ENCODE data around the gene PTOV1. TPM values are rescaled to one million over a fixed set of nuclear protein-coding genes. Genes with fewer than 3 reads are reported as not detected.

The PTOV1 gene
- total and polyA plus RNA-seq, 2 of the 8 experiments (the other 6 are each of a cell fraction or from before 2014, with no cell fraction given), result 147 to 251 TPM

GRCh38 chr19:49837425-49837824 lies 13.5 kb upstream of the PTOV1 start:
- H4K8ac ChIP-seq (ENCODE audit: extremely low read depth, insufficient read depth, low read length), result no peak overlapping the region; the same call in 1 of the 2 replicates
- no peak overlapping the region for H3K56ac ChIP-seq (replicated peaks; ENCODE audit: insufficient read length, low read depth, low read length)
- H3K4me1 ChIP-seq (replicated peaks in 1 of 4; ENCODE audit: control insufficient read depth in 3 of 4, insufficient read depth in 4 of 4, low read length in 3 of 4), result no peaks in the 10 kb centered on the region
- H3K9me3 ChIP-seq (ENCODE audit: insufficient read depth in 2 of 2, low read depth in 1 of 2, low read length in 1 of 2), result no peaks in the 10 kb centered on the region
- H3K36me3 ChIP-seq (ENCODE audit: control insufficient read depth in 2 of 4, insufficient read depth in 4 of 4, low read length in 3 of 4), result peaks cover 9 to 37% (median 24%) of the 10 kb centered on the region in 4 experiments; a peak in 6 of 8 replicates
- ChIA-PET CTCF (ENCODE audit: partially characterized antibody) (interaction anchor here (0.9 to 1.3 kb wide), 3 partner anchors 9 to 26 kb away, joined by 3 to 4 read pairs (median 4); no protein-coding TSS in a partner anchor), POLR2A (ENCODE audit: partially characterized antibody) (interaction anchor here (0.9 to 2.3 kb wide), 8 partner anchors 9 to 23 kb away, joined by 3 to 7 read pairs (median 4); no protein-coding TSS in a partner anchor)
- H3K4me3 ChIP-seq (ENCODE audit: extremely low read depth in 1 of 4, insufficient read depth in 2 of 4, low read depth in 3 of 4, low read length in 4 of 4), result no peak overlapping the region
- H2BK15ac ChIP-seq (ENCODE audit: low read length), result no peak overlapping the region
- no peak overlapping the region for H3K14ac ChIP-seq (ENCODE audit: insufficient read length)
- H3K4ac ChIP-seq (replicated peaks; ENCODE audit: insufficient read length, low read depth, low read length), result no peak overlapping the region
- H3K4me2 ChIP-seq (ENCODE audit: insufficient read depth in 1 of 2, low read depth in 2 of 2, low read length in 2 of 2), result no peak overlapping the region
- H3K27me3 ChIP-seq (replicated peaks in 1 of 4; ENCODE audit: control insufficient read depth in 3 of 4, extremely low read depth in 1 of 4, insufficient read depth in 3 of 4, low read length in 3 of 4), result no peaks in the 10 kb centered on the region
- H3K23me2 ChIP-seq (ENCODE audit: low read depth, low read length), result no peaks in the 10 kb centered on the region
- H2BK20ac ChIP-seq (ENCODE audit: low read length), result no peak overlapping the region
- no peaks in the 10 kb centered on the region for H3K79me1 ChIP-seq (ENCODE audit: low read depth, low read length)
- DNase-seq (ENCODE audit: low read depth in 1 of 2, low spot score in 2 of 2) (no peak), FAIRE-seq (no peak)
- H2BK5ac ChIP-seq (ENCODE audit: low read depth, low read length), result no peak overlapping the region
- H3K27ac ChIP-seq (ENCODE audit: low read depth, low read length), result no peak overlapping the region
- H2AK5ac ChIP-seq (ENCODE audit: low read depth, low read length), result no peak overlapping the region
- H4K20me1 ChIP-seq (replicated peaks in 1 of 2; ENCODE audit: control insufficient read depth in 1 of 2, insufficient read depth in 2 of 2, low read length in 2 of 2), result peaks cover 1 to 5% of the 10 kb centered on the region in 2 experiments
- 87% methylated on average over 9 of the region's 9 CpGs; no CpG with 5 or more reads in 1 of the 2 experiments for WGBS, 2 experiments (ENCODE audit: extremely low coverage in 1 of 2, insufficient coverage in 1 of 2, insufficient read length in 1 of 2, insufficient replicate concordance in 2 of 2, low coverage in 1 of 2, low lambda C conversion rate in 2 of 2, missing lambda C conversion rate in 1 of 2)
- no peak overlapping the region for H2AFZ ChIP-seq (ENCODE audit: low read length)
- no peak overlapping the region for H2BK12ac ChIP-seq (ENCODE audit: low read depth, low read length)
- H3K9ac ChIP-seq (replicated peaks in 1 of 4; ENCODE audit: extremely low read depth in 1 of 4, low read depth in 3 of 4, low read length in 3 of 4), result no peak overlapping the region
- H3K79me2 ChIP-seq (ENCODE audit: control insufficient read depth in 1 of 2, insufficient read depth in 2 of 2, low read length in 2 of 2), result no peaks in the 10 kb centered on the region
- no peak overlapping the region for H4K5ac ChIP-seq (ENCODE audit: insufficient read length, low read depth, low read length)
- H2BK120ac ChIP-seq (replicated peaks; ENCODE audit: low read depth, low read length), result no peak overlapping the region
- no peak overlapping the region for H3K23ac ChIP-seq (ENCODE audit: insufficient read length)
- TF ChIP-seq TCF12 (IDR thresholded peaks at IDR 0.05; ENCODE audit: low read depth, low read length), result no peak
- no peak for TF ChIP-seq HDAC6 (IDR thresholded peaks at IDR 0.05; ENCODE audit: low read depth, low read length)
- no peak for TF ChIP-seq GABPA (IDR thresholded peaks at IDR 0.05; ENCODE audit: borderline replicate concordance, insufficient read depth, low read length)
- TF ChIP-seq MAX (IDR thresholded peaks at IDR 0.05), result no peak
- no peak for TF ChIP-seq TBP (IDR thresholded peaks at IDR 0.05; ENCODE audit: low read depth, low read length)
- TF ChIP-seq E2F6 (IDR thresholded peaks at IDR 0.05), result no peak
- TF ChIP-seq MAFK (IDR thresholded peaks at IDR 0.05; ENCODE audit: low read depth, low read length), result no peak
- no peak for TF ChIP-seq SIX5 (IDR thresholded peaks at IDR 0.05; ENCODE audit: low read depth, low read length)
- no peak for TF ChIP-seq SUZ12 (IDR thresholded peaks at IDR 0.05; ENCODE audit: low read length)
- no peak for TF ChIP-seq SAP30 (IDR thresholded peaks at IDR 0.05; ENCODE audit: insufficient read depth, insufficient replicate concordance, low read length)
- TF ChIP-seq RBBP5 (IDR thresholded peaks at IDR 0.05; ENCODE audit: borderline replicate concordance, low read depth, low read length), result no peak
- H3K18ac ChIP-seq (ENCODE audit: extremely low read depth, low read length), result no peak overlapping the region
- H4K91ac ChIP-seq (replicated peaks; ENCODE audit: insufficient read length, low read length), result no peak overlapping the region

Measured in H1 (cell line).